Testis (tissue), 3 donors: ENCODE measurements around the gene KCNN3. TPM values are rescaled to one million over a fixed set of nuclear protein-coding genes. Genes with fewer than 3 reads are reported as not detected.

Source experiments
- DNase-seq: peaks from one replicate; pipeline ENCODE4 v3.0.0-alpha.2; 2019
- H3K27ac ChIP-seq, 2 donors: fragments of 200-600 bp; sonication (generic); one replicate each; pipeline ENCODE4 v1.5.1; 2019
- H3K27me3 ChIP-seq: fragments of 200-600 bp; sonication (generic); one replicate; pipeline ENCODE4 v1.5.1; 2019
- H3K36me3 ChIP-seq: fragments of 200-600 bp; sonication (generic); one replicate; pipeline ENCODE4 v1.5.1; 2017; ENCODE audit warnings: low read depth; ENCODE audit errors: missing control alignments
- H3K4me1 ChIP-seq: fragments of 200-600 bp; sonication (generic); one replicate; pipeline ENCODE4 v1.5.1; 2019
- H3K4me3 ChIP-seq, 2 donors: fragments of 200-600 bp; sonication (generic); one replicate each; pipeline ENCODE4 v1.5.1; 2017 to 2019
- H3K9me3 ChIP-seq: fragments of 200-600 bp; sonication (generic); one replicate; pipeline ENCODE4 v1.5.1; 2017
- POLR2A ChIP-seq: fragments of 450-650 bp; IDR thresholded peaks from one replicate; pipeline ENCODE4 v1.6.1; 2017; ENCODE audit warnings: antibody characterized with exemption, mild to moderate bottlenecking, moderate library complexity
- WGBS, 2 donors: methylation state at CpG; one replicate each; pipeline ENCODE4 v1.1.5; 2018; 5-methylcytosine and 5-hydroxymethylcytosine counted together
- intact Hi-C: fragments of 100-400 bp; cut with DNase I; formaldehyde crosslinking; loops from one replicate; pipeline ENCODE4 v1.15.1; 2023; ENCODE audit warnings: low total_unique reads
- polyA plus RNA-seq: library from polyadenylated mRNA; stranded (reverse); fragments of 350-450 nt; fragmentation: Illumina TruSeq; extraction: RNeasy Lipid Tissue Mini Kit (QIAGEN cat#74804); gene quantifications from one replicate; pipeline ENCODE4 v1.2.3, GENCODE V29; 2014; ENCODE audit warnings: low read depth, low replicate concordance; ENCODE audit not compliant: insufficient read depth
- total RNA-seq, 2 donors: library from RNA; depleted of rRNA; stranded (reverse); fragments of >200 nt; gene quantifications; one replicate each; pipeline ENCODE4 v1.2.3, GENCODE V29; 2016
- TF ChIP-seq, protein P1 (sequence below), 3 experiments: fragments of 450-650 bp in 2 of 3; fragments of 200-600 bp in 1 of 3; sonication (generic) in 1 of 3; IDR thresholded peaks; one replicate each; pipeline ENCODE4 v1.5.1; 2016 to 2019; ENCODE audit warnings: antibody characterized with exemption in 3 of 3, mild to moderate bottlenecking in 2 of 3, moderate library complexity in 1 of 3

KCNN3 gene
- total and polyA plus RNA-seq, 3 donors from 2014 or later, result 0.24 to 0.78 (median 0.56) TPM

DNA sequence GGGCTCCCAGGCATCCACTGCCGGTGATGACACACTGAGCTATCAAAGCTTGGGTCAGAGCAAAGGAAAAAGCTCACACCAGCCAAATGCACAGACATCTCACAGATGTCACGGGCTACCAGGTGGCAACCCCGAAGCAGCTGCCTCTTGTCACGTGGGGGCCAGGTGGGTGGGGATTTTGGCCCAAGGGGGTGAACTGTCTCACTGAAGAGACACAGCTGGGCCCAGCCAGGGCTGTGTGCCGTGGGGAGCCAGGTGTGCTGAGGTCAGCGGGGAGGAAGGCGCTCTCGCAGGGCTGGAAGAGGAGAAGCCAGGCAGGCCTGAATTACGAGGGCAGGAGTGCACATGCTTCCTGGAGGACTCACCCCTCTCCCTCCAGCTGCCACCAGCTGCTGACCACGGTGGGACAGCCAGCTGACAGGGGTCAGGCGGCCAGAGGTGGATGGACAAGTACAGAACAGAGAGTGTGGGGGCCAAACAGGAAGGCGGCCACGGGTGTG is 32.4 kb downstream of the KCNN3 start:
- intact Hi-C loops, result no loop called here
- Histone ChIP-seq H3K27me3 (no peaks in the 10 kb centered on the region), H3K4me3 (no peak overlapping the region), H3K36me3 (no peaks in the 10 kb centered on the region), H3K4me1 (no peaks in the 10 kb centered on the region), H3K9me3 (no peaks in the 10 kb centered on the region), H3K27ac (no peak overlapping the region)
- WGBS, 2 donors, result 72 to 76% methylated on average over 12 to 13 of the region's 13 CpGs
- TF ChIP-seq, protein P1, sequence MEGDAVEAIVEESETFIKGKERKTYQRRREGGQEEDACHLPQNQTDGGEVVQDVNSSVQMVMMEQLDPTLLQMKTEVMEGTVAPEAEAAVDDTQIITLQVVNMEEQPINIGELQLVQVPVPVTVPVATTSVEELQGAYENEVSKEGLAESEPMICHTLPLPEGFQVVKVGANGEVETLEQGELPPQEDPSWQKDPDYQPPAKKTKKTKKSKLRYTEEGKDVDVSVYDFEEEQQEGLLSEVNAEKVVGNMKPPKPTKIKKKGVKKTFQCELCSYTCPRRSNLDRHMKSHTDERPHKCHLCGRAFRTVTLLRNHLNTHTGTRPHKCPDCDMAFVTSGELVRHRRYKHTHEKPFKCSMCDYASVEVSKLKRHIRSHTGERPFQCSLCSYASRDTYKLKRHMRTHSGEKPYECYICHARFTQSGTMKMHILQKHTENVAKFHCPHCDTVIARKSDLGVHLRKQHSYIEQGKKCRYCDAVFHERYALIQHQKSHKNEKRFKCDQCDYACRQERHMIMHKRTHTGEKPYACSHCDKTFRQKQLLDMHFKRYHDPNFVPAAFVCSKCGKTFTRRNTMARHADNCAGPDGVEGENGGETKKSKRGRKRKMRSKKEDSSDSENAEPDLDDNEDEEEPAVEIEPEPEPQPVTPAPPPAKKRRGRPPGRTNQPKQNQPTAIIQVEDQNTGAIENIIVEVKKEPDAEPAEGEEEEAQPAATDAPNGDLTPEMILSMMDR (IDR thresholded peaks at IDR 0.05), result no peak
- TF ChIP-seq POLR2A, result no peak
- DNase-seq, result no peak

DNA sequence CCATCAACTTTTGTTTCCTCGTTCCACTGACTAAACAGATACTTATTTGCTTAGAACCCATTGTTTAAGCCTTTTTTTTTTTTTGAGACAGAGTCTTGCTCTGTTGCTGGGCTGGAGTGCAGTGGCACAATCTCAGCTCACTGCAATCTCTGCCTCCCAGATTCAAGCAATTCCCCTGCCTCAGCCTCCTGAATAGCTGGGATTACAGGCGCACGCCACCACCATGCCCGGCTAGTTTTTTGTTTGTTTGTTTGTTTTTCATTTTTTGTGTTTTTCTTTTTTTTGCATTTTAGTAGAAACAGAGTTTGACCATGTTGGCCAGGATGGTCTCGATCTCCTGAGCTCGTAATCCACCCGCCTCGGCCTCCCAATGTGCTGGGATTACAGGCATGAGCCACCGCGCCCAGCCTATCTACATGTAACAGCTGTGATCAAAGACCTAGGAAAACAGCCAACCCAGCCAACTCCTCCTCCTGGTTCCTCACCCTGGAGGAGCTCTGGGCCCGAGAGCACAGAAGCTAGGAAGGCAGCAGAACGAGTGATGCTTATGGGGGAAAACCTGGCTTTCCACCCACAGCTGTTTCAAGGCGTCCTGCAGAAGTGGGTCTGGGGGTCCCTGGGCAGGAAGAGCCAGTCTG is 32.9 kb downstream of the KCNN3 start:
- Histone ChIP-seq H3K27me3 (no peaks in the 10 kb centered on the region), H3K27ac (no peak overlapping the region), H3K4me3 (no peak overlapping the region), H3K9me3 (no peaks in the 10 kb centered on the region), H3K36me3 (no peaks in the 10 kb centered on the region), H3K4me1 (no peaks in the 10 kb centered on the region)
- TF ChIP-seq, protein P1 (IDR thresholded peaks at IDR 0.05), result no peak
- no peak for TF ChIP-seq POLR2A
- intact Hi-C loops, result no loop called here
- no peak for DNase-seq
- 63 to 84% methylated on average over 11 to 13 of the region's 13 CpGs for WGBS, 2 donors

DNA sequence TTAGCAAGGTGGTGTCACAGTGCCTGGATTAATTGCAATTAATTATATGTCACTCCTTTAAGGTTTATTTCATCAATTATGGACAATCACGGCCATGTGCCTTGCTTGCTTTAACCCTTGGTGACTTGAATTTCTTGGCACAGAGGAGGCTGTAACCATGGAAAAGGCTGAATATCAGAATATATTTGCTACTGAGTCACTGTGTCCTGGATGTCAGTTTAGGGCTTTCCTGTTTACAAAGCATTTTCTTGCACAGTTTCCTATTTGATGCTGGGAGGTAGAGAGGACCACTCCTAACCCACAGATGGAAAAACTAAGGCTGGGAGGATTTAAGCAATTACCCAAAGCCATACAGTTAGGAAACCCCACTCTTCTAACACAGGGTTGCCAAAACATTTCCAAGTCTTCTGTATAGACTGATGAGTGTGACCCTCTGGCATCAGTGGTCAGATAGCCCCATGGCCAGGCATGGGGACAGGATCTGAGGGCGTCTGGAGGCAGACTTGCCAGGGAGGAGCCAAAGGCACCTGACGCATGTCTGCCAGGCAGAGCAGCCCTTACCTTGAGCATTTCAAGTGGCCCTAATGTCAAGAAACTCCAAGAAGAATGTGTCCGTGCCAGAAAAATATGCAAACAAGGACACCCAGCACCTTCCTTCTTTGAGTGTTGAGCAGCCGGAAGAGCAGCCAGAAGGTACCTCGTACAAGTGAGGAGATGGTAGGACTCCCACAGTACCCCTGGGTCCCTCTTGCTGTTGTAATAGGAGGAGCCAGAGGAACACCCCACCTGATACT is 34.4 kb downstream of the KCNN3 start:
- no peaks in the 10 kb centered on the region for H3K4me1 ChIP-seq
- no peak overlapping the region for H3K4me3 ChIP-seq
- no peaks in the 10 kb centered on the region for H3K27me3 ChIP-seq
- H3K27ac ChIP-seq, result no peak overlapping the region
- intact Hi-C loops, result no loop called here
- WGBS, 2 donors, result 87% methylated on average over 6 of the region's 6 CpGs
- no peaks in the 10 kb centered on the region for H3K9me3 ChIP-seq
- no peaks in the 10 kb centered on the region for H3K36me3 ChIP-seq
- no peak for DNase-seq
- TF ChIP-seq, protein P1 (IDR thresholded peaks at IDR 0.05), result no peak
- no peak for TF ChIP-seq POLR2A

DNA sequence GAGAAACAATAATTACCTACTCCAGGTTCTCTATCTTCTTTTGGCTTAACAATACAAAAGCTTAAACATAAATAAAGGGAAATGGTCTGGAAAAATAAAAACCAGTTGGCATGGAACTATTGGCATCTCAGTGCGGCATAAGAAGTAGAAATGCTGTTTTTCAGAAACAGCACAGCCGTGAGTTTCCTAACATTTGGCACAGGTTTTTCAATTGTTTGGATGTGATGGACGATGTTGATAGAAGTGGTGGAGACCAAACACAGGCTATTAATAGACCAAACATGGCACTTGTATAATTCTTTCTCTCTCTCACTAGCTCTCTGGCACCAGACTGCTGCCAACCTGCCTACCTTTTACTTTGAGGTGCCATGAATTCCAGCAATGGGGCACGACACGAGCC is 36.2 kb downstream of the KCNN3 start:
- no peaks in the 10 kb centered on the region for H3K27me3 ChIP-seq
- DNase-seq, result no peak
- no peak overlapping the region for H3K4me3 ChIP-seq
- no peaks in the 10 kb centered on the region for H3K9me3 ChIP-seq
- 79 to 89% methylated on average over 5 of the region's 5 CpGs for WGBS, 2 donors
- intact Hi-C loops, result no loop called here
- no peaks in the 10 kb centered on the region for H3K4me1 ChIP-seq
- no peak for TF ChIP-seq POLR2A
- TF ChIP-seq, protein P1 (IDR thresholded peaks at IDR 0.05), result no peak
- no peak overlapping the region for H3K27ac ChIP-seq
- H3K36me3 ChIP-seq, result no peaks in the 10 kb centered on the region
